CD14-positive monocyte (primary cell): Measurements from ENCODE around the gene ARHGAP35. TPM values are rescaled to one million over a fixed set of nuclear protein-coding genes. Genes with fewer than 3 reads are reported as not detected.
"Not testable (repeated sequence)": the region's sequence is repeated elsewhere in the genome, so short reads cannot be mapped to it uniquely, and the experiment has no call there.

Experiments
- DNase-seq, 3 donors: peaks; one replicate each; pipeline ENCODE4 v3.0.0-alpha.2; 2011 to 2022
- H2AFZ ChIP-seq: 2 replicates; pipeline ENCODE4 v1.6.0; 2012; ENCODE audit warnings: mild to moderate bottlenecking, low read depth, low read length, inconsistent platforms; ENCODE audit not compliant: insufficient read depth, poor library complexity, severe bottlenecking
- H3K27ac ChIP-seq, 2 donors: 1 replicate in 1 of 2; 2 replicates in 1 of 2; pipeline ENCODE4 v1.5.1; 2012 to 2013; ENCODE audit warnings: low read length in 2 of 2, control low read depth in 1 of 2, inconsistent platforms in 1 of 2, low read depth in 1 of 2, mild to moderate bottlenecking in 1 of 2
- H3K27me3 ChIP-seq, 2 donors: one replicate each; pipeline versions ENCODE4 v1.6.0 to v1.6.1; 2011 to 2013; ENCODE audit warnings: low read length in 2 of 2; ENCODE audit not compliant: control insufficient read depth in 2 of 2, insufficient read depth in 2 of 2
- H3K36me3 ChIP-seq, 2 donors: replicated peaks in 1 of 2; 1 replicate in 1 of 2; 2 replicates in 1 of 2; pipeline versions ENCODE4 v1.5.1 to v1.6.1; 2012 to 2013; ENCODE audit warnings: low read length in 2 of 2, control low read depth in 1 of 2, inconsistent platforms in 1 of 2, mild to moderate bottlenecking in 1 of 2; ENCODE audit not compliant: insufficient read depth in 2 of 2, control insufficient read depth in 1 of 2
- H3K4me1 ChIP-seq, 2 donors: 1 replicate in 1 of 2; 2 replicates in 1 of 2; pipeline versions ENCODE4 v1.5.1 to v1.6.1; 2012 to 2013; ENCODE audit warnings: low read length in 2 of 2, control low read depth in 1 of 2, inconsistent platforms in 1 of 2, mild to moderate bottlenecking in 1 of 2, moderate library complexity in 1 of 2; ENCODE audit not compliant: insufficient read depth in 2 of 2, control insufficient read depth in 1 of 2
- H3K4me2 ChIP-seq: replicated peaks from 2 replicates; pipeline ENCODE3; 2012; ENCODE audit warnings: low read length, moderate library complexity, mild to moderate bottlenecking; ENCODE audit not compliant: poor library complexity, severe bottlenecking; ENCODE audit errors: extremely low read depth
- H3K4me3 ChIP-seq, 3 experiments: fragments of 200-600 bp in 1 of 3; sonication (generic) in 1 of 3; replicated peaks in 1 of 3; 1 replicate in 2 of 3; 2 replicates in 1 of 3; pipeline ENCODE4 v1.5.1; 2011 to 2013; ENCODE audit warnings: low read length in 3 of 3, mild to moderate bottlenecking in 3 of 3, control low read depth in 2 of 3, low read depth in 2 of 3, inconsistent platforms in 1 of 3, moderate library complexity in 1 of 3
- H3K79me2 ChIP-seq: 2 replicates; pipeline ENCODE4 v1.6.0; 2012; ENCODE audit warnings: mild to moderate bottlenecking, control low read depth, inconsistent platforms, low read length, moderate library complexity; ENCODE audit not compliant: insufficient read depth
- H3K9ac ChIP-seq: 2 replicates; pipeline ENCODE4 v1.6.0; 2017; ENCODE audit warnings: low read length, mild to moderate bottlenecking; ENCODE audit not compliant: insufficient read depth, poor library complexity, severe bottlenecking
- H3K9me3 ChIP-seq, 2 donors: replicated peaks in 1 of 2; 1 replicate in 1 of 2; 2 replicates in 1 of 2; pipeline versions ENCODE4 v1.5.1 to v1.6.1; 2012 to 2013; ENCODE audit warnings: low read length in 2 of 2, control low read depth in 1 of 2; ENCODE audit not compliant: control insufficient read depth in 1 of 2, insufficient read depth in 1 of 2
- H4K20me1 ChIP-seq: 2 replicates; pipeline ENCODE4 v1.6.0; 2012; ENCODE audit warnings: mild to moderate bottlenecking, low read length, control low read depth, moderate library complexity; ENCODE audit not compliant: insufficient read depth
- H3K27ac Mint-ChIP-seq, 7 donors: one replicate each; pipeline ENCODE4 v1.8.0; 2020; ENCODE audit warnings: mild to moderate bottlenecking in 7 of 7, mixed read lengths in 7 of 7, moderate library complexity in 6 of 7, inconsistent platforms in 2 of 7
- H3K27me3 Mint-ChIP-seq, 3 donors: one replicate each; pipeline ENCODE4 v1.8.0; 2021 to 2022; ENCODE audit warnings: low read depth in 3 of 3, mild to moderate bottlenecking in 3 of 3, mixed read lengths in 3 of 3, moderate library complexity in 3 of 3, inconsistent platforms in 1 of 3
- H3K36me3 Mint-ChIP-seq, 2 donors: one replicate each; pipeline ENCODE4 v1.8.0; 2020; ENCODE audit warnings: mixed read lengths in 2 of 2, inconsistent platforms in 1 of 2, mild to moderate bottlenecking in 1 of 2
- H3K4me1 Mint-ChIP-seq: one replicate; pipeline ENCODE4 v1.8.0; 2020; ENCODE audit warnings: mild to moderate bottlenecking, mixed read lengths
- H3K4me3 Mint-ChIP-seq, 2 donors: one replicate each; pipeline ENCODE4 v1.8.0; 2020; ENCODE audit warnings: mild to moderate bottlenecking in 2 of 2, mixed read lengths in 2 of 2, moderate library complexity in 1 of 2
- H3K9me3 Mint-ChIP-seq, 7 donors: one replicate each; pipeline ENCODE4 v1.8.0; 2020 to 2022; ENCODE audit warnings: mixed read lengths in 7 of 7, mild to moderate bottlenecking in 6 of 7, moderate library complexity in 6 of 7, inconsistent platforms in 2 of 7
- CTCF ChIP-seq: fragments of 200-600 bp; IDR thresholded peaks from one replicate; pipeline ENCODE4 v1.8.0; 2022; ENCODE audit warnings: antibody characterized with exemption, mild to moderate bottlenecking
- WGBS: methylation state at CpG from one replicate; pipeline ENCODE4 v1.1.5; 2013; ENCODE audit warnings: missing lambda C conversion rate; ENCODE audit not compliant: insufficient coverage; 5-methylcytosine and 5-hydroxymethylcytosine counted together
- intact Hi-C, 2 donors: fragments of 100-400 bp; cut with micrococcal nuclease; formaldehyde crosslinking; loops; one replicate each; pipeline versions ENCODE4 v1.15.0 to v1.15.1; 2023
- polyA plus RNA-seq, 3 donors: library from polyadenylated mRNA; depleted of rRNA in 1 of 3; unstranded in 2 of 3; stranded (reverse) in 1 of 3; fragments of 300-500 nt in 2 of 3; fragments of >200 nt in 1 of 3; fragmentation: Illumina TruSeq in 2 of 3; gene quantifications; 1 replicate in 2 of 3; 2 replicates in 1 of 3; pipeline ENCODE4 v1.2.3, GENCODE V29; 2012 to 2021

Gene ARHGAP35
- polyA plus RNA-seq, 3 donors: 1.5 to 7.6 (median 2.0) TPM

- no peak overlapping the region for H3K27ac ChIP-seq
- no CpG with 5 or more reads among the region's 3 CpGs for WGBS
- no peaks in the 10 kb centered on the region for H3K9me3 ChIP-seq
- no peak overlapping the region for H2AFZ ChIP-seq
- no peak overlapping the region for H3K9ac ChIP-seq
- peaks cover 20% of the 10 kb centered on the region for H3K4me1 Mint-ChIP-seq
- no peak overlapping the region for H3K4me2 ChIP-seq
- H3K27me3 ChIP-seq: no peaks in the 10 kb centered on the region
- H3K9me3 Mint-ChIP-seq: peaks cover 0 to 4% (median 0%) of the 10 kb centered on the region in 7 donors
- H3K36me3 ChIP-seq: no peaks in the 10 kb centered on the region
- no peak overlapping the region for H3K27ac Mint-ChIP-seq
- H3K4me3 ChIP-seq: no peak overlapping the region
- H4K20me1 ChIP-seq: peaks cover 86% of the 10 kb centered on the region
- TF ChIP-seq CTCF: no peak
- no peaks in the 10 kb centered on the region for H3K27me3 Mint-ChIP-seq
- no peak overlapping the region for H3K4me3 Mint-ChIP-seq
- peaks cover 99% of the 10 kb centered on the region for H3K79me2 ChIP-seq
- H3K4me1 ChIP-seq: peaks cover 21 to 27% of the 10 kb centered on the region in 2 donors
- DNase-seq: no peak
- peaks cover 4 to 7% of the 10 kb centered on the region in 2 donors for H3K36me3 Mint-ChIP-seq
- intact Hi-C loops: loop anchor here in 1 of 2 donors (10.0 kb wide), 1 partner anchor 118 kb away; no protein-coding TSS in a partner anchor
Measured at GRCh38 chr19:46867170-46867569, 6.4 kb downstream of the ARHGAP35 start.

GRCh38 chr19:46868025-46868802 lies 7.4 kb downstream of the ARHGAP35 start:
- Histone ChIP-seq H3K4me1 (peaks cover 10 to 16% of the 10 kb centered on the region in 2 donors), H3K36me3 (no peaks in the 10 kb centered on the region), H2AFZ (no peak overlapping the region), H3K27ac (no peak overlapping the region), H3K79me2 (peaks cover 99% of the 10 kb centered on the region), H3K27me3 (no peaks in the 10 kb centered on the region), H4K20me1 (peaks cover 76% of the 10 kb centered on the region), H3K4me2 (no peak overlapping the region), H3K4me3 (no peak overlapping the region), H3K9ac (no peak overlapping the region), H3K9me3 (no peaks in the 10 kb centered on the region)
- Mint-ChIP-seq H3K27ac (peak overlapping the region in 1 of 7 donors; percentile 15), H3K27me3 (no peaks in the 10 kb centered on the region), H3K4me1 (peaks cover 20% of the 10 kb centered on the region), H3K9me3 (peaks cover 0 to 4% (median 0%) of the 10 kb centered on the region in 7 donors), H3K4me3 (no peak overlapping the region), H3K36me3 (peaks cover 4 to 7% of the 10 kb centered on the region in 2 donors)
- TF ChIP-seq CTCF: no peak
- intact Hi-C loops: loop anchor here in 1 of 2 donors (10.0 kb wide), 1 partner anchor 117 kb away; no protein-coding TSS in a partner anchor
- no peak for DNase-seq
- 100% methylated on average over 2 of the region's 4 CpGs for WGBS

GRCh38 chr19:46871173-46871572 lies 10.4 kb downstream of the ARHGAP35 start:
- no CpG with 5 or more reads among the region's 5 CpGs for WGBS
- H3K4me3 ChIP-seq, H3K27ac Mint-ChIP-seq, H3K27me3 Mint-ChIP-seq, H3K9me3 ChIP-seq, H3K4me2 ChIP-seq, H3K4me1 Mint-ChIP-seq, H2AFZ ChIP-seq, H3K4me1 ChIP-seq, H3K4me3 Mint-ChIP-seq, DNase-seq, intact Hi-C loops, H3K27ac ChIP-seq, H3K27me3 ChIP-seq, H3K9me3 Mint-ChIP-seq, H3K9ac ChIP-seq: not testable (repeated sequence)
- peaks cover 6 to 11% of the 10 kb centered on the region in 2 donors for H3K36me3 Mint-ChIP-seq
- peaks cover 0 to 12% of the 10 kb centered on the region in 2 donors for H3K36me3 ChIP-seq
- peaks cover 87% of the 10 kb centered on the region for H3K79me2 ChIP-seq
- peaks cover 57% of the 10 kb centered on the region for H4K20me1 ChIP-seq
